HG02870 (cell line): ENCODE measurements around the gene ROBO4.

Experiments used
- ATAC-seq: cut with Tn5 transposase; IDR thresholded peaks from one replicate; pipeline ENCODE4 v1.9.1; 2021; ENCODE audit warnings: mild to moderate bottlenecking, moderate library complexity; ENCODE audit not compliant: unreplicated experiment

The ROBO4 gene

GRCh38 chr11:124919898-124920297 lies 22.2 kb upstream of the ROBO4 start:
- no peak for ATAC-seq

GRCh38 chr11:124918950-124919349 lies 21.3 kb upstream of the ROBO4 start, which contains the start of gene HEPN1:
Gene HEPN1, plus strand, starts transcription at chr11:124919250.
- no peak for ATAC-seq

- no peak for ATAC-seq
These were observed 19.5 kb upstream of the ROBO4 start for GRCh38 chr11:124917115-124917637.

GRCh38 chr11:124916370-124916710 lies 18.7 kb upstream of the ROBO4 start:
- ATAC-seq, result no peak

GRCh38 chr11:124915541-124916369 lies 18.1 kb upstream of the ROBO4 start:
- ATAC-seq, result no peak

- no peak for ATAC-seq
These were observed 5.0 kb upstream of the ROBO4 start for GRCh38 chr11:124902616-124903015.

GRCh38 chr11:124900464-124900863 lies 2.8 kb upstream of the ROBO4 start:
- no peak for ATAC-seq

GRCh38 chr11:124899383-124900145 lies 1.9 kb upstream of the ROBO4 start:
- ATAC-seq, result no peak

GRCh38 chr11:124898711-124899110 lies 1.0 kb upstream of the ROBO4 start:
- ATAC-seq, result no peak

- no peak for ATAC-seq
These were observed 607 bp upstream of the ROBO4 start for GRCh38 chr11:124898263-124898680.

GRCh38 chr11:124896821-124897391 lies 759 bp downstream of the ROBO4 start:
- ATAC-seq, result no peak

- ATAC-seq, result no peak
These were observed 1.5 kb downstream of the ROBO4 start for GRCh38 chr11:124896071-124896750.

- no peak for ATAC-seq
These were observed 2.1 kb downstream of the ROBO4 start for GRCh38 chr11:124895471-124895971.

GRCh38 chr11:124894606-124895430 lies 2.8 kb downstream of the ROBO4 start:
- ATAC-seq, result no peak

- no peak for ATAC-seq
These were observed 3.8 kb downstream of the ROBO4 start for GRCh38 chr11:124893781-124894401.

GRCh38 chr11:124892750-124893454 lies 4.8 kb downstream of the ROBO4 start:
- no peak for ATAC-seq

GRCh38 chr11:124892146-124892545 lies 5.5 kb downstream of the ROBO4 start:
- ATAC-seq, result no peak

- no peak for ATAC-seq
These were observed 6.2 kb downstream of the ROBO4 start for GRCh38 chr11:124891373-124891861.
